DMS114 treated with DMSO at 0.1 percent for 48 hours (cell line): ENCODE measurements around the gene ANO4.
"Not testable (repeated sequence)": the region's sequence is repeated elsewhere in the genome, so short reads cannot be mapped to it uniquely, and the experiment has no call there.

ENCODE experiments used
- DNase-seq: peaks from one replicate; lab custom pipeline; 2025; ENCODE audit not compliant: unreplicated experiment; lab: John Stamatoyannopoulos, UW

ANO4 gene

GRCh38 chr12:100868487-100868886, 73.9 kb downstream of the ANO4 start:
- no peak for DNase-seq

DNA sequence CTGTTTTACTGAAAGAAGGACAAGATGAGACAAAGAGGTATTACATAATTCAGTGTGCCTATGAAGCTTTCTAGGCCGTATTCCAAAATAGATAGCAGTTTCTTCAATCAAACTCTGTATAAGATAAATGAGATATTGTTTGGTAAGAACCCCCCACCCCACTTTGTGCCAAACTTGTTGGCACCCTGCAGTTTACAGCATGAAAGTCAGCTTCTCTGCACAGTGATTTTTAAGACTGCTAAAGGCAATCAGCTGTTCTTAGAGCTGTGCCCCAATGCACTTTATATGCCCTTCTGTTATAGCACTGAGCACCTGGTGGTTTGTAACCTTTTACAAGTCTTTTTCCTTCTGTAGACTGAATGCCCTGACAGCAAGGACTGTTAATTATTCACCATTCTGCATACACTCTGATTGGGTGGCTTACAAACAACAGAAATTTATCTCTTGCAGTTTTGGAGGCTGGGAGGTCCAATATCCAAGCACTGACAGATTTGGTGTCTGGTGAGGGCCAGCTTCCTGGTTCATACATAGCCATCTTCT, 76.7 kb downstream of the ANO4 start:
- DNase-seq = no peak

- DNase-seq = no peak
Measured at GRCh38 chr12:100875156-100875555, 80.6 kb downstream of the ANO4 start.

GRCh38 chr12:100875771-100876170, 81.2 kb downstream of the ANO4 start:
- no peak for DNase-seq

DNA sequence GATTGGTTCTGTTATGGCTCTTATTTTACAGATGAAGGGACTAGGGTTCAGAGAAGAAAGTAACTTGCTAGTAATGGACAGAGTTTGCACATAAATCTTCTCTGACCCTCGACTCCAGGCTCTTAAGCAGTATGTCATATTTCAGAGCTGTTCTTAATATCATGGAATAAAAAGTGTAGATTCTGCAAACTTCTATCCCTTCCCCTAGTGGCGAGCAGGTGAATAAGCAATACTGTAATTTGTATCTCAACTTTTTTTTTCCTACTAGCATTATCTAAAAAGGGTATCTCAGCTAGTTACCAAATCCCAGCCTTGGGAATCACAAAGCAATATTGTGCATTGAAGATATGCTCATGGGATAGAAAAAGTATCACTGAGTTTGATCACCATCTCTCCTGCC, 83.2 kb downstream of the ANO4 start:
- DNase-seq = no peak

DNA sequence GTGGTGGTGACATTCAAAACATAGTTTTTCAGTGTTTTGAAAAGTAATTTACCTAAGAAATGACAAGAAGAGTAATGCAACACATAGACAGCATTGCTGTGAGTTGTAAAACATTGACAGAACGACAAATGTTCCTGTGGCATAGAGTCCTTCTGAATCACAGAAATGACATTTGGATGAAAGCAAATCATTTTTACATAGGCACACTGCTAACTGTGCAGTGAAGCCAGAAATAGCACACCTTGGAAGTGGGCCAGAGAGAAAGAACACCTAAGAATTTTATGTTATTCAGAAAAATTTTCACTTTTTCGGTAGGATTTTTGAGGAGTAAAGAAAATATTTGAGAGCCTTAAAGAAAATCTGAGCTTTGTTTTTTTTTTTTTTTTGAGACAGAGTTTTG, 100.6 kb downstream of the ANO4 start:
- no peak for DNase-seq

GRCh38 chr12:100896192-100896591, 101.6 kb downstream of the ANO4 start:
- DNase-seq = no peak

DNA sequence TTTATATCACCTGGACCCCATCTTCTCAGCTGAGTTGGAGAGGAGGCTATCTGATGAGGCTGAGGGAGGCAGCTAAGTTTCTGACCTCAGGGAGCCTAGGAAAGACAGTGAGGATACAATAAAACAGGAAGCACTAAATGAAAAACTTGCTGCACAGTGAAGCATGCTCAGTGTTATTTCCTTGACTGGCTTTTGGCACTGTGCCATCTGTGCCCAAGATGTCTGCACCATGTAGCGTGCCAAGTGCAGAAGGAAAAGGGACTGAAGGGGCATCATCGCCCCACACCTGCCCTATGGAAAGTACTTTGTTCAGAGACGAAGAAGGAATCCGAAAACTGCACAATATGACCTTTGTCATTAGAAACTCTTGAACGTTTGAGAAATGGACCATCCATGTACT, 102.7 kb downstream of the ANO4 start:
- no peak for DNase-seq

GRCh38 chr12:100899301-100899700, 104.7 kb downstream of the ANO4 start:
- no peak for DNase-seq

DNA sequence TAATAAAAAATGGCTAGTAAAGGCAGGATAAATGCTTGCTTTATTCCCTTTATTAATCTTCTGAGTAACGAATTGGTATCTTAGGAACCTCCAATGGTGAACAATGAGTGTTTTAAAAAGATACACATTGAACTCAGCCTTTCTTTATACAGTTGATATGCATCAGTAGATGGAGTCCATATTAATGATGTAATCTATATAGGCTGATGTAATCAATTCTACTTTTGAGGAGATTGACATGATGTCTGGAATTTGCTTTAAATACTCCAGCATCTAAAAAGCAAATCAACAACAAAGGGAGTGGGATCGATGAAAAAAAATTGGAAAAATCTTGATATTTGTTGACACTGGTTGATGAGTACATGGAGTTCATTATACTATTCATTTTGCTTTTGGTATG, 106.2 kb downstream of the ANO4 start:
- DNase-seq = no peak

GRCh38 chr12:100901266-100901665, 106.7 kb downstream of the ANO4 start:
- no peak for DNase-seq

DNA sequence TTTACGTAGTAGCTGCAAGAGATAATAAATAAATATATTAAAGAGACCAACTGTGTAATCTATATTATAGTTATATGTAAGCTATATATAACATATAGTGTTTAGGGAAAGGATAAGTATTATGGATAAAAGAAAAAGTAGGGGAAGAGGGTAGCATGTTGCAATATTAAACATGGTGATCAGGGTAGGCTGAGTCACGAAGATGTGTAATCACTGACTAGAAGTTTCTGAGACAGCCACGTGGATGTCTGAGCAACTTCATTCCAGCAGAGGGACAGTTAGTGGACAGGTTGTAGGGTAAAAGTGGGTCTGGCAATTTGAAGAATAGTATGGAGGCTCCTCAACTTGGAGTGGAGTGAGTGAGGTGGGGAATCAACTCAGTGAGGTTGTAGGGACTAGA, 109.7 kb downstream of the ANO4 start:
- no peak for DNase-seq

DNA sequence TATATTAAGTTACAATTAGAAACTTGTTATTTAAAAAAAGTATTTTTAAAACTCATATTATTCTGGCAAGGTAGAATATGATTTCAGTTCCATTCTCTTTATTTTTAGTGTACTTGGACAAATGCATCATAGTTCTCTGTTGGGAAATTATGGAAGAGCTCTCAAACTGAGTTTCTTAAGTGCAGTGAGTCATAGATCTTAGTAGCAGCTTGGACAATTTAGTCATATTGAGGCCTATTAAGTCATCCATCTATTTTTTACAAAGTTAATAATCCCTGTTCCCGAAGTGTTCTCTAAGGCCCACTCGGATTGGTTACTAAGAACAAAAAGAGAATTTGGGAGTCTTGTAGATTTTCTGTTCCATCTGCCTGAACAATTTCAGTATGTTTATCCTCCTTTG, 113.9 kb downstream of the ANO4 start:
- DNase-seq = no peak

DNA sequence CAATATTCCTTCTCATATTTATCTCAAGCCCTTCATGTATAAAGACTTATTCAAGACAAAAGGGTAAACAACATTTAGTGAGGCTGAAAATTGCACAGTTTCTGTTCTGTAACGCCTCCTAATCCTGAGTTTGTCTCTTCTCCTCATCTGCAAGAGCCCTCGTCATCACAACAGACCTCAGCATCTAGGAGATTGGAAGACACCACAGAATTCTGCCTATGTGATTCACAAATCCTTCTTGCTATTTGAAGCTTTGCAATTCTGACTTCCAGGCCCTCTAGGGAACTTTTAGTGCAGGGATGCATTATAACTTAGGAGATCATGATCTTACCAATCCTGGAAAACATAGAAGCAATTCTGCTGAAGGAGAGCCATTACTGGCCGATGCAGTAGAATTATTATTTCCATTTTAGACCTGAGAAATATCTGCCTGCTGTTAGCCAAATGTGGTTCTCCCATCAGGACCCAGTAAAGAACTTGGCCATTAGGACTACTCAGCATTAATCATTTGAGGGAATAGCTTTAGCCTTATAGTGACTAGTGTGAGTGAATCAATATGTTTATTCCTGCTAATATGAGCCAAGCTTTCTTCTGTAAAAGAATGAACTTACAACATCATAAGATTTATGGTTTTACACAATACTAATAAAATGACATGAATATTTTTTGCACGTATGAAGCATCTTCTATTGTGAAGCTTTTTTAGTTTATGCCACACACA, 119.5 kb downstream of the ANO4 start:
- DNase-seq = no peak

GRCh38 chr12:100919116-100919515, 124.5 kb downstream of the ANO4 start:
- DNase-seq = no peak

GRCh38 chr12:100920493-100920892, 125.9 kb downstream of the ANO4 start:
- no peak for DNase-seq

DNA sequence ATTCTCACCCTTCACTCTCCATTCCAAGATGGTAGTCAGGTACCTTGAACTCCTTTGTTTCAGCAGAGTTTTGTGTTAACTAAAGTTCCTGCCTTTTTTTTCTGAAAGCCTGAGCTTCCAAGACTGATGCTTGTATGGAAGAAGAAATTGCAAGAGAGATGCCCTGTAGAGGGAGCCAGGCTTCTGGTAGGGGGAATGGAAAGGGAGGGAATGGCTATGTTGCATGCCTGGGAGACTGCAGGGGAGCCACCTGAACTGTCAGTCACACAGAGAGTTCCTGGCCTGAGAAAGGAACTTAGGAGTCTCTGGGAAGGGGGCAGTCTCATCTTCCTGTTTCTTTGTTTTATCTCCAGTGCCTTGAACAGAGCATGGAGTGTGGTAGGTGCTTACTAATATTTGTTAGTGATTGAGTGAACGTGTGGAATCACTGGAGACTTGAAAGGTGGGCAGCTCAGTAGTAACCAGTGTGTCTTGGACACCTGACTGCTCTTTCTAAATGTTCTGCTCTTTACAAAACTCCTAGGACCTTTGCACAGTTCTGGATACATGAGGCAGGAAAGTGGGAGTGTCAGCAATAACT, 132.2 kb downstream of the ANO4 start:
- DNase-seq = no peak

DNA sequence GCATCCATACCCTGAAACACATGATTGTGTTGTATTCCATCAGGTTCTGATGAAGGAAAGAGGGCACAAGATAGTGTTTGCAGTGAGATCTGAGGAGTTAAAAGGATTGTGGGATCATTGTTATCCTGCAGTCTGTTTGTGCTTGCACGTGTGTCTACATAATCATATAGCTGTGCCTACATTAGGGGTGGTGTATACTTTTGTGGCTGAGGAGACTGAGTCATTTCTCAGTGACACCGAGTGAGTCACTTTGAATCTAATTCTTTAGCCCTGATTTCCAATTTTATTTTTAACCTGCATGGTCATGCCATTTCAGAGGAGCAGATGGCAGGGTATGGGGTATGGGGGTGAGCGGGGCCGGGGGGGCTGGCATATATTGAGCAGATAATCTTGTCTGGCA, 133.2 kb downstream of the ANO4 start:
- no peak for DNase-seq

DNA sequence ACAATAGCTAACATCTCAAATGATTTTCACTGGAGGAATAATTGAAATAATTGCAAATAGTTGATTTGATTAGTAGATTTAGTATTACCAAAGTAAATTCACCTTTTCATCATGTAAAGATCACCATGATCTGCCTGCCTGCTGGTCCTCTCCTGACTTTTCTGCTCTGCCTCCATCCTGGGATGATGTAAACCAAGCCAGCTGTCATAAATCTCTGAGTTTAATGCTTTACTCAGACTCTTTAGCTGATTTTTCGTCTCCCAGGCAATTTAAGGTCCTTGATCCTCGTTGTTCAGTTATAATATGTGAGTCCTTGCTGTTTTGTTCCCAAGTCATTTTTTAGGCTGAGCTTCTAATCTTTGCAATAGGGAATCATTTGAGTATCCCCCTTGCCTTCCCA, 138.0 kb downstream of the ANO4 start:
- no peak for DNase-seq

- not testable (repeated sequence) for DNase-seq
Measured at GRCh38 chr12:100933531-100933930, 139.0 kb downstream of the ANO4 start.

DNA sequence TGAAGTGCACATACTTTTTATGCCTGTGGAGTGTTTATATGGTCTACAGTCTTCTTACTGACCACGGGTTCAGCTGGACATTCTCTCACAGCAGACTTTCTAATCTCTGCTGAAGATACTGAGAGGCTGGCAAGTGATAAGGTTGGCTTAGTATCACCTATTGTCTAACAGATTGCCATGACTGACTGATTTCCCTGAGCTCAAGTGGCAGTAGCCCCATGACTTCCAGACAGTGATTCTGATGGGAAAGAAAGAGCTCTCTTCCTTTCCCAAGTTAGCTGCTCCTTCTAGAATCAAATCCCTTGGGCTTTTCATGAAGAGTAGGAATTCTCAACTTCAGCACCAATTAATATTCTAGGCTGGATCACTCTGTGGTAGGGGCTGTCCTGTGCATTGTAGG, 141.4 kb downstream of the ANO4 start:
- DNase-seq = no peak

DNA sequence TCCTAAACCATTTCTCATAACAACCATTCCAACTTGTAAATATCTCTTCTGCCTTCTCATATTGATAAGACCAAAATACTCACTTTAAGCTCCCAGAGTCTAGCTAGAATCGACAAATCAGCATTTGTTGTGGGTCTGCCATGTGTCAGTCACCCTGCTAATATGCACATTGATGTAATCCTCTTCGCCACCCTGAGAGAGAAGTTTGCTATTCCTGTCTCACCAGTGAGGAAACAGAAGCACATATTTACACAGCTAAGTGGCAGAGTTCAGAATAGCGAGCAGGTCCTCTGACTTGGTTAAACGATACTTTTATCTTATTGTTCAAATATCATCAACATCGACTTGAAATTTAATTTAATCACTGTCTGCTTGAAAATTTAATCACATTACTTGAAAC, 142.1 kb downstream of the ANO4 start:
- no peak for DNase-seq

- DNase-seq = no peak
Measured at GRCh38 chr12:100940503-100940902, 145.9 kb downstream of the ANO4 start.
